ENCODE results near the gene FAM83C. TPM values are rescaled to one million over a fixed set of nuclear protein-coding genes. Genes with fewer than 3 reads are reported as not detected.
"Not testable (repeated sequence)": the region's sequence is repeated elsewhere in the genome, so short reads cannot be mapped to it uniquely, and the experiment has no call there.

Gene FAM83C
- total RNA-seq, 2 experiments from 2014 or later: not detected

DNA sequence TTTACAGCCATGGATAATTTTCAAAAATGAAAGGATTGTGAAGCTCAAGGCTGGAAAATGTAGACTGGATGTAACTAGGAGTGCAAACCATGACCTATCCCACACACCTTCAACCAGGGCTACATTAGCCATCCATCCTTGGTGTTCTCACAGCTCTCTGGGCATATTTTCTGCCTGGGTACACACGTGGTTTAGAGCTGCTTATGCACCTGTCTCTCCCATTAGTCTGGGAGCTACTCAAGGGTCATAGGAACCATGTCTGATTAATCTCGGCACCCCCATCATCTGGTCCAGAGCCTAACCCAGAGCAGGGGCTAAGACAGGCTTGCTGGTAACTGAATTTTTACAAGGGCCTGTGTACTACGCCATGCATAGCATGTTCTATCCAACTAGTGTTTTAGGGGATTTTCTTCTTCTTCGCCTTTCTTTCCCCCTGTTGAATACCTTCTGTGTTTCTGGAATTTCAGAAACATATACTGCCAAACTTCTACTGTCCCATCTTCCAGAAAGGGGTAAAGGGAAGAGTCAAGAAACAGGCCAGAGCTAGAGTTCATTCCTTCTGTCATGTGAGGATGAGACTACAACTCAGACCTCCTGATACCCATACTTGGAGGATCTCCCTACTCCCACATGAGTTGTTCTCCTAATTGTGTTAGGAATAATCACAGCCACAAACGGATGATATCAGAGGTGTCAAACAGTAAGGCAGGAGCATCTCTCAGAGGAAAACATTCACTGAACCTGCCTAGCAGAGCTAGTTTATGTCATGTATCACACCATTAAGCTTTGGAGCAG is 25.4 kb upstream of the FAM83C start:
- no peaks in the 10 kb centered on the region for H3K4me1 ChIP-seq (ENCODE audit: insufficient read depth, low read length, poor library complexity, severe bottlenecking)
- TF ChIP-seq CTCF (conservative IDR thresholded peaks at IDR 0.05; ENCODE audit: low read length) (no peak), EZH2phosphoT487 (IDR thresholded peaks at IDR 0.05; ENCODE audit: borderline replicate concordance, low read depth, low read length) (no peak)
- ChIA-PET POLR2A (interaction anchor here (0.6 to 1.2 kb wide), 3 partner anchors 25 to 566 kb away, joined by 3 to 4 read pairs (median 4); no protein-coding TSS in a partner anchor), CTCF (ENCODE audit: unreplicated experiment) (interaction anchor here (0.6 kb wide), 1 partner anchor 131 kb away, joined by 3 read pairs; no protein-coding TSS in a partner anchor)
- no peak overlapping the region for H3K27ac ChIP-seq (ENCODE audit: low read depth, low read length, poor library complexity, severe bottlenecking)
- H3K4me2 ChIP-seq (ENCODE audit: low read length): no peak overlapping the region
- intact Hi-C loops (cut with micrococcal nuclease; ENCODE audit: unreplicated experiment): no loop called here
- H3K36me3 ChIP-seq (ENCODE audit: insufficient read depth, low read length): peaks cover 1% of the 10 kb centered on the region; the same call in 1 of the 2 replicates
- H3K9me2 ChIP-seq (ENCODE audit: insufficient read depth, low read length): no peaks in the 10 kb centered on the region
- no peak overlapping the region for H2AFZ ChIP-seq (ENCODE audit: low read length)
- no TSS peak for BruUV-seq (replicated peaks)
- H4K20me1 ChIP-seq (ENCODE audit: insufficient read depth, low read length): no peaks in the 10 kb centered on the region
- DNase-seq (ENCODE audit: low spot score): no peak
- no peaks in the 10 kb centered on the region for H3K9me3 ChIP-seq (ENCODE audit: low read length)
- H3K4me3 ChIP-seq (ENCODE audit: low read depth, low read length, poor library complexity, severe bottlenecking): no peak overlapping the region
- H3K79me2 ChIP-seq (ENCODE audit: insufficient read depth, low read depth, low read length): no peaks in the 10 kb centered on the region

- no peaks in the 10 kb centered on the region for H4K20me1 ChIP-seq (ENCODE audit: insufficient read depth, low read length)
- CTCF ChIA-PET (ENCODE audit: unreplicated experiment): no interaction called here
- no TSS peak for BruUV-seq (replicated peaks)
Measured at GRCh38 chr20:35316086-35316485, 23.9 kb upstream of the FAM83C start.

DNA sequence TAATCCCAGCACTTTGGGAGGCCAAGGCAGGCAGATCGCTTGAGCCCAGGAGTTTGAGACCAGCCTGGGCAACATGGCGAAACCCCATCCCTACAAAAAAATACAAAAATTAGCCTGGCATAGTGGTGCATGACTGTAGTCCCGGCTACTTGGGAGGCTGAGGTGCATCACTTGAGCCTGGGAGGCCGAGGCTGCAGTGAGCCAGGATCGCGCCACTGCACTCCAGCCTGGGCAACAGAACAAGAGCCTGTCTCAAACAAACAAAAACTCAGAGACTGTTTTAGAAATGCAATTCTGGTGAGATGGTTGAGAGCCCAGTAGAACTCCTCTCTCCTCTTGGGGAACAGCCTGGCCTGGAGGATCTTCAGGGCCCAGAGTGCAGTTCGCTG is 23.4 kb upstream of the FAM83C start:
- CTCF ChIA-PET (ENCODE audit: unreplicated experiment); intact Hi-C loops (cut with micrococcal nuclease; ENCODE audit: unreplicated experiment): not testable (repeated sequence)

More at GRCh38 chr20:35316086-35316485, 23.9 kb upstream of the FAM83C start:
- no peak for DNase-seq (ENCODE audit: low spot score)
- Histone ChIP-seq H3K79me2 (ENCODE audit: insufficient read depth, low read depth, low read length) (no peaks in the 10 kb centered on the region), H3K36me3 (ENCODE audit: insufficient read depth, low read length) (peaks cover 15% of the 10 kb centered on the region; the same call in 1 of the 2 replicates), H3K4me2 (ENCODE audit: low read length) (no peak overlapping the region), H3K9me3 (ENCODE audit: low read length) (no peaks in the 10 kb centered on the region), H3K4me3 (ENCODE audit: low read depth, low read length, poor library complexity, severe bottlenecking) (no peak overlapping the region), H3K9me2 (ENCODE audit: insufficient read depth, low read length) (no peaks in the 10 kb centered on the region), H3K27ac (ENCODE audit: low read depth, low read length, poor library complexity, severe bottlenecking) (no peak overlapping the region), H3K4me1 (ENCODE audit: insufficient read depth, low read length, poor library complexity, severe bottlenecking) (no peaks in the 10 kb centered on the region), H2AFZ (ENCODE audit: low read length) (no peak overlapping the region)
- intact Hi-C loops (cut with micrococcal nuclease; ENCODE audit: unreplicated experiment): no loop called here
- POLR2A ChIA-PET: no interaction called here
- TF ChIP-seq CTCF (conservative IDR thresholded peaks at IDR 0.05; ENCODE audit: low read length) (no peak), EZH2phosphoT487 (IDR thresholded peaks at IDR 0.05; ENCODE audit: borderline replicate concordance, low read depth, low read length) (no peak)

More for the DNA sequence above, 23.4 kb upstream of the FAM83C start:
- H3K9me2 ChIP-seq (ENCODE audit: insufficient read depth, low read length); H3K4me2 ChIP-seq (ENCODE audit: low read length); POLR2A ChIA-PET; H3K4me3 ChIP-seq (ENCODE audit: low read depth, low read length, poor library complexity, severe bottlenecking); H3K79me2 ChIP-seq (ENCODE audit: insufficient read depth, low read depth, low read length); H3K27ac ChIP-seq (ENCODE audit: low read depth, low read length, poor library complexity, severe bottlenecking); DNase-seq (ENCODE audit: low spot score); H3K9me3 ChIP-seq (ENCODE audit: low read length); H2AFZ ChIP-seq (ENCODE audit: low read length); BruUV-seq (replicated peaks); H4K20me1 ChIP-seq (ENCODE audit: insufficient read depth, low read length); H3K4me1 ChIP-seq (ENCODE audit: insufficient read depth, low read length, poor library complexity, severe bottlenecking): not testable (repeated sequence)
- H3K36me3 ChIP-seq (ENCODE audit: insufficient read depth, low read length): peaks cover 15% of the 10 kb centered on the region; the same call in 1 of the 2 replicates

All from OCI-LY7 (cell line).